SW480 (cell line): ENCODE data around the gene ANKS1B.

Experiments used
- DNase-seq: peaks from one replicate; pipeline ENCODE4 v3.0.0-alpha.2; 2016; ENCODE audit warnings: low spot score

Gene ANKS1B

DNA sequence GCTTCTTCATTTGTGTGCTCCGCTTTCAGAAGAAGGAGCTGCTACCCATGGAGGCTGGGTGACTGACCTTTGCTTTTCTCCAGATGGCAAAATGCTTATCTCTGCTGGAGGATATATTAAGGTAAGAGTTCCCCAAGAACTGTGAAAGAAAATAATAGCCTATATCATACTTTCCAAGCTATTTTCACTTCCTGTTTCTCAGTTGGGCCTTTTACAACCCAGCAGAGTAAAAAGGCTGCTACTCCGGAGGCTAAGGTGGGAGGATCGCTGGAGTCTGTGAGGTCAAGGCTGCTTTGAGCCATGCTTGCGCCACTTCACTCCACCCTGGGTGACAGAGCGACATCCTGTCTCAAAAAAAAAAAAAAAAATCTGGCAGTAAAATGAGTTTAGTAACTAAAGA, 1257.5 kb downstream of the ANKS1B start:
- no peak for DNase-seq

- peak; percentile 43 for DNase-seq
Observed at GRCh38 chr12:98725476-98726247, 1259.1 kb downstream of the ANKS1B start.

DNA sequence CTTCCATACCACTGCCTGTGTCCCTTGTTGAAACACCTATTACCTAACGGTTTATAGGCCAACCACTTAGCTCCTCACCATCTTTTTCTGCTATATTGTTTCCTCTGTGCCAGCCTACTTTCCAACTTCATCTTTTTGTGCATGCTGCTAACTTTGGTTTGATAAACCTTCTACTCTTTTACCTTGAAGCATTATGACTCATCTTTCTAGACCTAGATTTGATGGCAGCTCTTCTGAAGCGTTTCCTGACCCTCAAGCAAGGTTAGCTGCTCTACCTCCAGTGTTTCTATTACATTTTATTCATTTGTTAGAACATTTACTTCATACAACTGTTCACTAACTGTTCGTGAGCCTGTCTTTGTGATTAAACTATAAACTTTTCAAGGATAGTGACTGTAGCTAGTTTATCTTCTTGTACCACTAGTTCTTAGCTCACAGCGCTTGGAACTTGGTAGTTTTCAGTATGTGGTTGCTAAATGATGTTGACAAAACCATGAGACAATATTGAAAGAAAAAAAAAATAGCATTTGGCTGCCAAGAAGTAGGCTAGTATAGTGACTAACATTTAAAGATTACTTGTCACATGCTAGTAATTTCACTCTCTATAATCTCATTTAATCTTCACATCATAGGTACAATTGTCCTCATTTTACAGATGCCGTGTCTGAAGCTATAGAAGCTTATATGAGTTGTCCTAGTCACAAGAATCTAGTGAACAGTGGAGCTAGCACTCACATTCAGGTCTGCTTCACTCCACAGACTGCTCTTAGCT, 1260.2 kb downstream of the ANKS1B start:
- no peak for DNase-seq

DNA sequence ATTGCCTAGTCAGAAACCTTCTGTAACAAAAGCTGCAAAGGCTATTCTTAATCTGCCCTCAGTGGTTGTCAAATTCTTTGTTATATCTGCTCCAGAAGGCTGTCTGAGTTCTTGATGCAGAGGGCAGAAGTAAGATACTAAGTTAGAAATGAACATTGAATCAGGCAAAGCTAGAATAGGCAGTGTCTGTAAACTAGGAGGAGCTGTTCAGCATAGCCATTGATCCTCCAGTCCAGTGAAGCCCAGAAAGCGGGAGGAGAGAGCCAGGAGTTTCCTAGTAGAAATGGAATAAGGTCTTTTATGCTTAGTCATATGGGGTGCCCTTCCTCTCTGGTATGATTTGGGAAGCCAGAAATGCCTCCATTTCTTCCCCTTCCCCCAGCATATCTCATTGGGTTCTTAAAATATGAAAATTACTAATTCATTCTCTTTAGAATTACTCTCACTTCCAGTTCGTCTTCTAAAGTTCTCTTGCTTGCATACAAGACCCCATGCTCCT, 1263.5 kb downstream of the ANKS1B start:
- no peak for DNase-seq

DNA sequence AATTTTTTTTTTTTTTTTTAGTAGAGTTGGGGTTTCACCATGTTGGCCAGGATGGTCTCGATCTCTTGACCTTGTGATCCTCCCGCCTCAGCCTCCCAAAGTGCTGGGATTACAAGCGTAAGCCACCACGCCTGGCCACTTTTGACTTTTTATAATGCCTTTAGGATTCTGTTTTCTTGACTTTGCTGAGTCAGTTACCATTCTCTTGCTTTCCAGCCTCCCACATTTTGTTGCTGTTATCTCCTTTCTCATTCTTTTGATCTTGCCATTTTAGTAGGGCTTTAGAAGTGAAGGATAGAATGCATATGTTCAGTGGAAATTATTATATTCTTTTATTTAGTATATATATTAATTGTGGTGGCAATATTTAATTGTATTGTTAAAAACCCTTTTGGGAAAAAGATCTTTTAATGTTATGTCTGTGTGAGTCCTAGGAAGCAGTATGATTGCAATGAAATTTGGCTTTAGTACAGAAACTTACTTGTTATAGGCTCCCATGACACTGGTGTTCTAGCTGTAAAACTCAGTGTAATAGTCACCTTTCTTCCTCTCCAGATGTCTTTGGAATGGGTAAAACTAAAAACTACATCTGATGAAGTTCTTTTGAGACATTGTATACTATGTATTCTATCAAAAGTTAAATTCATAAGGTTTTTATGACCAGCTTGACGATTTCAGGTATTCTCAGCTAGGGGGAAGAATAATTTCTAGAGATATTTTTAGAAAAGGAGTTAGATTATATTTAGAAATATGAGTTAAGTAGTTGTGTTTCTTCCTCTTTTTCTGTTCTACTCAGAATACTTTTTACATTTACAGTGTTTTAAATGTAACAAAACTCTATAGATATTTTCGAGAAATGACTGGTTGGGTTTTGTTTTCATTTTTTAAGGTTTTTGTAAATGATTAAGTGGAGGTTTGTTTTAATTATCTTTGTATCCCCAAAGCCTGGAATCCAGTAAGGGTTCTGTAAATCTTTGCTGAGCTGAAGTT, 1264.9 kb downstream of the ANKS1B start:
- DNase-seq = no peak

- DNase-seq = no peak
Observed at GRCh38 chr12:98714426-98714825, 1270.3 kb downstream of the ANKS1B start.

- DNase-seq = no peak
Observed at GRCh38 chr12:98709022-98709421, 1275.7 kb downstream of the ANKS1B start.

- no peak for DNase-seq
Observed at GRCh38 chr12:98701166-98701565, 1283.6 kb downstream of the ANKS1B start.

GRCh38 chr12:98699586-98699985, 1285.2 kb downstream of the ANKS1B start:
- DNase-seq = no peak

DNA sequence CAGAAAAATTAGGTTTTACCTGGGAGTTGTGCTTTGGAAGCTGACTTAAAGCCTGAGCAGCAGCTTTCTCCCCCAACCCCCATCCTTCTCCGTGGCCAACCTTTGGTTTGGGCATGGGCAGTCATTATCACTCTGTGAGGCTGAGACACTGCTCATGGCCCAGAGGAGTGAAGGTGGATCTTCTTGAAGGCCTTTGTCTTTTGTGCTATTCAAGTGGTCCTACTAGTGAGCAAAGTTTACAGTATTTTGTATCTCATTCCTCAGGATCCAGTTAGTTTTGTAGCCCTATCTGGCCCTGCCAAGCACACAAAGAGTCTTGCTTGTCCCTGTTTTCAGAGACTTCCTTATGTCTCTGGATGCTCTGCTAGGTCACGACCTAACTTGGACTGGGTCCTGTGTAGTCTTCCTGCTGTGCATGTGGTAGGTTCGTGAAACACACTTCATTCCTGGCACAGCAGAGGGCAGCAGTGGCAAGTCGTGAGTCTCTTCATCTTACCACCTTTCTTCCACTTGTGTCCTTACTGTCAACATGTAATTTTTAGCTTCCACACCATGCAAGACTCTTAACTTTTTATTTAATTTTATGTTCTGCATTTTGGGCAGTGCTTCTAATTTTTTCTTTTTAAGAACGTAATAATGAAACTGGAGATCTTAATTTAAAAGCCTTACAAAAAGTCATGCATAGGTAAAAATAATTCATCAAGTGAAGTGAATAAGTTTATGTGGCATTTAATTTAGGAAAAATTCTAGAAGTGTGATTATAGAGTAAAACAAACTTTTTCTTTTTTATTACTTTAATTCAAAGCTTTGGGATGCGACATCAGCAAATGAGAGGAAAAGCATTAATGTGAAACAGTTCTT, 1285.9 kb downstream of the ANKS1B start:
- peak; percentile 49 for DNase-seq

GRCh38 chr12:98697209-98697608, 1287.5 kb downstream of the ANKS1B start:
- DNase-seq = no peak

DNA sequence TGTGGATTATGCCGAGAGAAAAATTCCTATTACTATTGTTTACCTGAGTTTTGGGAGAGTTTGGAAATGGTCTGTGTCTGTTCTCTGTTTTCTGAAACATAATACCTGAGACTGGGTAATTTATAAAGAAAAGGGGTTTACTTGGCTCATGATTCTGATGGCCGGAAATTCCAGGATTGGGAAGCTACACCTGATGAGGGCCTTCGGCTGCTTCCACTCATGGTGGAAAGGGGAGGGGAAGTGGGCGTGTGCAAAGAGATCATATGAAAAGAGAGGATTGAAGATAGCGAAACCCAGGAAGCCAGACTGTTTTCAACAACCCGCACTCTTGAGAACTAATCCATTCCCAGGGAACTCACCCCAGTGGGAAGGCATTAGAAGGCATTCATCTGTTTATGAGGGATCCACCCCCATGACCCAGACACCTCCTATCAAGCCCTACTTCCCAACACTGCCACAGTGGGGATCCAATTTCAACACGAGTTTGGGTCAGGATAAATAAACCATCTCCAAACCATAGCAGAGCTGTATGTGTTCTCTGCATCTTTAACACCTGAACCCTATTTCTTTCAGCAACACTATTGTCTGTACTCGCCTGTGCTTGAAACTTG, 1288.6 kb downstream of the ANKS1B start:
- no peak for DNase-seq

DNA sequence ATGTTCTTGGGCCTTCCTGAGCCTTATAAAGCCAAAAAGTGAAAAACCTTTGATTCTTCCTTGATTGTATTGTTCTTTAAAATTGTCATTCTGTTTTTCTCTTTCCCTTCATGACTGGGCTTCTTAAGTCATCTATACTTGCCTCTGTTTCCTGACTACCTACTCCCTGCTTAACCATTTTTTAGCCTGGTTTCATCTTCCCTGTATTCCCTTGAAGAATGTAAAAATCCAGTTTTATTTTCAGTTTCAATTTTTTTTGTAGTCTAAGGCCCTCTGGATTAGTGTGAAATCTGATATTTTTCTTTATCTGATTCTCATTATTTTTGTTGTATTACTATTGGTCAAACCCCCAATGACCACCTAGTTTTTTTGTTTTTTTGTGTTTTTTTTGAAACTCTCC, 1293.4 kb downstream of the ANKS1B start:
- no peak for DNase-seq

DNA sequence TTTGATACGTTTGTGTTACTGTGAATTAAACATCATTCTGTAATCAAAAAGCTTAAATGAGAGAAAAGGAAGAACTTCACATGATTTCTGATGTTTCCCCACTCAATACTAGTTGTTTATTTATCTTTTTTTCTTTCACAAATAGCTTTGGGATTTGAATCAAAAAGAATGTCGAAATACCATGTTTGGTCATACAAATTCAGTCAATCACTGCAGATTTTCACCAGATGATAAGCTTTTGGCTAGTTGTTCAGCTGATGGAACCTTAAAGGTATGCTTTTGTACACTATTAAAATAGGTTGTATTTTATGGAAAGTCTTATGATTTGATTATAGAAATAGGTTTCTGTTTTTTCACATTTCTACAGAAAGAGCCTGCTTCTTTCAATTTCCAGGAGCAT, 1298.1 kb downstream of the ANKS1B start:
- DNase-seq = no peak
